ENCODE data around the gene FAM114A1.

FAM114A1 gene

GRCh38 chr4:38859501-38859900 is 8.1 kb upstream of the FAM114A1 start:
- no peak for DNase-seq

- peak; percentile 47 for DNase-seq
Measured at GRCh38 chr4:38860788-38861424, 6.7 kb upstream of the FAM114A1 start.

GRCh38 chr4:38861791-38862190 is 5.8 kb upstream of the FAM114A1 start:
- no peak for DNase-seq

- DNase-seq: no peak
Measured at GRCh38 chr4:38865445-38865844, 2.2 kb upstream of the FAM114A1 start.

- DNase-seq: no peak
Measured at GRCh38 chr4:38866973-38867477, 581 bp upstream of the FAM114A1 start.

- DNase-seq: no peak
Measured at GRCh38 chr4:38868059-38868960, 704 bp downstream of the FAM114A1 start.

GRCh38 chr4:38869511-38869910 is 1.9 kb downstream of the FAM114A1 start:
- DNase-seq: no peak

- DNase-seq: no peak
Measured at GRCh38 chr4:38870098-38870808, 2.6 kb downstream of the FAM114A1 start.

GRCh38 chr4:38871593-38871992 is 4.0 kb downstream of the FAM114A1 start:
- no peak for DNase-seq

GRCh38 chr4:38872620-38873019 is 5.0 kb downstream of the FAM114A1 start:
- no peak for DNase-seq

- no peak for DNase-seq
Measured at GRCh38 chr4:38873290-38873944, 5.8 kb downstream of the FAM114A1 start.

GRCh38 chr4:38876636-38877035 is 9.0 kb downstream of the FAM114A1 start:
- no peak for DNase-seq

GRCh38 chr4:38884254-38884653 is 16.6 kb downstream of the FAM114A1 start:
- DNase-seq: no peak

GRCh38 chr4:38889143-38889542 is 21.5 kb downstream of the FAM114A1 start:
- DNase-seq: no peak

- no peak for DNase-seq
Measured at GRCh38 chr4:38891051-38891983, 23.7 kb downstream of the FAM114A1 start.

- no peak for DNase-seq
Measured at GRCh38 chr4:38894322-38894982, 26.8 kb downstream of the FAM114A1 start.

- no peak for DNase-seq
Measured at GRCh38 chr4:38896940-38897339, 29.3 kb downstream of the FAM114A1 start.

GRCh38 chr4:38898245-38898644 is 30.6 kb downstream of the FAM114A1 start:
- no peak for DNase-seq

GRCh38 chr4:38902221-38902620 is 34.6 kb downstream of the FAM114A1 start:
- DNase-seq: no peak

- no peak for DNase-seq
Measured at GRCh38 chr4:38902695-38903094, 35.1 kb downstream of the FAM114A1 start.

GRCh38 chr4:38904090-38904666 is 36.6 kb downstream of the FAM114A1 start:
- no peak for DNase-seq

Measured in NCI-H1436 (cell line).